IMR-90 (cell line): Measurements from ENCODE around the gene TTF2. TPM values are rescaled to one million over a fixed set of nuclear protein-coding genes. Genes with fewer than 3 reads are reported as not detected.

Experiments used
- ATAC-seq: fragments of 200-7000 bp; cut with Tn5 transposase; 2 replicates; pipeline ENCODE4 v1.9.1; 2020; ENCODE audit warnings: low read depth, mild to moderate bottlenecking, moderate library complexity
- BruUV-seq: library from RNA; stranded (reverse); fragments of 400-500 nt; replicated peaks from 2 replicates; lab custom pipeline; 2021; lab: Mats Ljungman, UMichigan
- CTCF ChIA-PET: fragments of 300-600 bp; formaldehyde crosslinking; extraction: SDS; loops from one replicate; lab custom pipeline; 2021; ENCODE audit warnings: antibody characterized with exemption; lab: Yijun Ruan, JAX
- POLR2A ChIA-PET: fragments of 300-600 bp; sonication (Branson Sonifier 250); formaldehyde crosslinking; loops from one replicate; lab custom pipeline; 2022; ENCODE audit warnings: antibody characterized with exemption; ENCODE audit not compliant: unreplicated experiment; lab: Charles Lee
- DNase-seq: peaks from one replicate; pipeline ENCODE4 v3.0.0; 2013
- H2AFZ ChIP-seq: replicated peaks from 2 replicates; pipeline ENCODE3; 2013; ENCODE audit warnings: low read length, mild to moderate bottlenecking; ENCODE audit not compliant: poor library complexity
- H2AK5ac ChIP-seq: 2 replicates; pipeline ENCODE4 v1.6.1; 2013; ENCODE audit warnings: low read depth, low read length, inconsistent platforms
- H2AK9ac ChIP-seq: replicated peaks from 2 replicates; pipeline ENCODE3; 2013; ENCODE audit warnings: mild to moderate bottlenecking, low read depth, low read length, moderate library complexity; ENCODE audit not compliant: poor library complexity
- H2BK120ac ChIP-seq: 2 replicates; pipeline ENCODE4 v1.6.1; 2013; ENCODE audit warnings: low read depth, low read length, inconsistent platforms
- H2BK15ac ChIP-seq: 3 replicates; pipeline ENCODE4 v1.6.1; 2013; ENCODE audit warnings: low read depth, low read length, inconsistent platforms
- H2BK20ac ChIP-seq: 2 replicates; pipeline ENCODE4 v1.6.1; 2013; ENCODE audit warnings: low read depth, mild to moderate bottlenecking, inconsistent platforms, low read length, moderate library complexity
- H2BK5ac ChIP-seq: 2 replicates; pipeline ENCODE4 v1.6.1; 2013; ENCODE audit warnings: mild to moderate bottlenecking, low read depth, low read length, inconsistent platforms; ENCODE audit not compliant: poor library complexity, severe bottlenecking
- H3K14ac ChIP-seq: replicated peaks from 2 replicates; pipeline ENCODE4 v1.6.1; 2013; ENCODE audit warnings: low read depth, low read length, inconsistent platforms
- H3K18ac ChIP-seq: 2 replicates; pipeline ENCODE4 v1.6.1; 2013; ENCODE audit warnings: low read depth, low read length, control low read depth
- H3K23ac ChIP-seq: 2 replicates; pipeline ENCODE4 v1.6.1; 2013; ENCODE audit warnings: low read depth, low read length, inconsistent platforms
- H3K27ac ChIP-seq: 2 replicates; pipeline ENCODE4 v1.5.1; 2013; ENCODE audit warnings: mild to moderate bottlenecking, control low read depth, low read length; ENCODE audit not compliant: insufficient read depth
- H3K27me3 ChIP-seq: 2 replicates; pipeline ENCODE4 v1.6.1; 2013; ENCODE audit warnings: low read length; ENCODE audit not compliant: control insufficient read depth, insufficient read depth
- H3K36me3 ChIP-seq: 2 replicates; pipeline ENCODE4 v1.6.1; 2013; ENCODE audit warnings: low read length, mixed read lengths; ENCODE audit not compliant: control insufficient read depth, insufficient read depth
- H3K4ac ChIP-seq: 2 replicates; pipeline ENCODE4 v1.6.1; 2013; ENCODE audit warnings: low read depth, low read length, inconsistent platforms
- H3K4me1 ChIP-seq: 2 replicates; pipeline ENCODE4 v1.6.1; 2013; ENCODE audit warnings: low read length, mixed read lengths; ENCODE audit not compliant: control insufficient read depth, insufficient read depth
- H3K4me2 ChIP-seq: 2 replicates; pipeline ENCODE4 v1.6.1; 2013; ENCODE audit warnings: low read depth, mild to moderate bottlenecking, control low read depth, low read length, moderate library complexity
- H3K4me3 ChIP-seq: 2 replicates; pipeline ENCODE4 v1.5.1; 2013; ENCODE audit warnings: low read depth, mild to moderate bottlenecking, control low read depth, low read length, moderate library complexity; ENCODE audit not compliant: insufficient read depth
- H3K56ac ChIP-seq: 2 replicates; pipeline ENCODE4 v1.6.1; 2013; ENCODE audit warnings: low read length, inconsistent platforms; ENCODE audit not compliant: insufficient read depth; ENCODE audit errors: extremely low read depth
- H3K79me1 ChIP-seq, 2 experiments: 2 replicates each; pipeline ENCODE4 v1.6.1; 2013; ENCODE audit warnings: low read length in 2 of 2, inconsistent platforms in 1 of 2, low read depth in 1 of 2
- H3K9ac ChIP-seq: 2 replicates; pipeline ENCODE4 v1.6.1; 2013; ENCODE audit warnings: low read depth, low read length, control low read depth
- H3K9me1 ChIP-seq: 2 replicates; pipeline ENCODE4 v1.6.1; 2013; ENCODE audit warnings: low read length, inconsistent platforms; ENCODE audit not compliant: insufficient read depth
- H3K9me3 ChIP-seq: 2 replicates; pipeline ENCODE4 v1.6.1; 2013; ENCODE audit warnings: low read length; ENCODE audit not compliant: control insufficient read depth, insufficient read depth
- H4K20me1 ChIP-seq: 2 replicates; pipeline ENCODE4 v1.6.1; 2013; ENCODE audit warnings: low read length, inconsistent platforms; ENCODE audit not compliant: insufficient read depth
- H4K5ac ChIP-seq: 2 replicates; pipeline ENCODE4 v1.6.1; 2013; ENCODE audit warnings: mild to moderate bottlenecking, low read depth, low read length, control low read depth
- H4K8ac ChIP-seq, 2 experiments: 2 replicates each; pipeline ENCODE4 v1.6.1; 2013; ENCODE audit warnings: low read depth in 2 of 2, low read length in 2 of 2, control low read depth in 1 of 2, inconsistent platforms in 1 of 2
- H4K91ac ChIP-seq: 2 replicates; pipeline ENCODE4 v1.6.1; 2013; ENCODE audit warnings: low read depth, low read length, inconsistent platforms; ENCODE audit not compliant: insufficient read depth
- BHLHE40 ChIP-seq: fragments of 150-350 bp; IDR thresholded peaks from 2 replicates; pipeline ENCODE4 v1.6.1; 2016; ENCODE audit warnings: mild to moderate bottlenecking, low read depth, low read length
- CEBPB ChIP-seq: IDR thresholded peaks from 2 replicates; pipeline ENCODE4 v1.6.1; 2012; ENCODE audit warnings: low read depth, low read length, improper control_type of control experiment
- ELK1 ChIP-seq: fragments of 150-350 bp; IDR thresholded peaks from 2 replicates; pipeline ENCODE4 v1.6.1; 2016; ENCODE audit warnings: low read depth, mild to moderate bottlenecking, low read length, moderate library complexity, borderline replicate concordance
- FOS ChIP-seq: fragments of 150-350 bp; IDR thresholded peaks from 2 replicates; pipeline ENCODE4 v1.6.1; 2016; ENCODE audit warnings: low read depth, low read length
- MAFK ChIP-seq: IDR thresholded peaks from 2 replicates; pipeline ENCODE4 v1.6.1; 2012; ENCODE audit warnings: low read depth, low read length, improper control_type of control experiment
- MAZ ChIP-seq: IDR thresholded peaks from 2 replicates; pipeline ENCODE4 v1.6.1; 2012; ENCODE audit warnings: low read depth, mild to moderate bottlenecking, low read length, improper control_type of control experiment, moderate library complexity, borderline replicate concordance
- MXI1 ChIP-seq: IDR thresholded peaks from 2 replicates; pipeline ENCODE4 v1.6.1; 2012; ENCODE audit warnings: low read depth, mild to moderate bottlenecking, low read length, moderate library complexity, borderline replicate concordance
- NFE2L2 ChIP-seq: fragments of 150-350 bp; IDR thresholded peaks from 2 replicates; pipeline ENCODE4 v1.6.1; 2016; ENCODE audit warnings: low read depth, mild to moderate bottlenecking, low read length
- POLR2A ChIP-seq: IDR thresholded peaks from 2 replicates; pipeline ENCODE4 v1.6.1; 2012; ENCODE audit warnings: mild to moderate bottlenecking, low read depth, low read length
- RAD21 ChIP-seq: IDR thresholded peaks from 2 replicates; pipeline ENCODE4 v1.6.1; 2012; ENCODE audit warnings: low read length, improper control_type of control experiment
- RFX5 ChIP-seq: IDR thresholded peaks from 2 replicates; pipeline ENCODE4 v1.8.0; 2012; ENCODE audit warnings: low read depth, mild to moderate bottlenecking, low read length, moderate library complexity
- SMC3 ChIP-seq: fragments of 150-350 bp; IDR thresholded peaks from 2 replicates; pipeline ENCODE4 v1.6.1; 2016; ENCODE audit warnings: low read depth, mild to moderate bottlenecking, antibody characterized with exemption, low read length, moderate library complexity
- WGBS, 2 experiments: methylation state at CpG; one replicate each; pipeline versions ENCODE4 v1.1.5 to v1.1.7; 2013; ENCODE audit warnings: missing lambda C conversion rate in 2 of 2; ENCODE audit not compliant: insufficient read length in 1 of 2; ENCODE audit errors: extremely low coverage in 2 of 2; 5-methylcytosine and 5-hydroxymethylcytosine counted together
- dilution Hi-C: fragments of 300-500 bp; cut with HindIII; formaldehyde crosslinking; loops from one replicate; pipeline ENCODE4 v1.14.3; 2018; ENCODE audit warnings: low sequenced_read_pairs; ENCODE audit not compliant: unreplicated experiment
- in situ Hi-C: fragments of 300-500 bp; cut with MboI; formaldehyde crosslinking; loops from 3 replicates; pipeline ENCODE4 v1.14.3; 2019; ENCODE audit warnings: low sequenced_read_pairs, inconsistent platforms, mixed read lengths
- intact Hi-C: fragments of 100-400 bp; cut with micrococcal nuclease; formaldehyde crosslinking; loops from 2 replicates; pipeline ENCODE4 v1.10.0; 2022
- polyA plus RNA-seq, 3 experiments: library from polyadenylated mRNA; depleted of rRNA; stranded (reverse); fragments of >200 nt; gene quantifications; 2 replicates each; pipeline ENCODE4 v1.2.3, GENCODE V29; 2012; ENCODE audit warnings: low replicate concordance in 1 of 3
- total RNA-seq: library from RNA; depleted of rRNA; stranded (reverse); fragments of >200 nt; gene quantifications from 2 replicates; pipeline ENCODE4 v1.2.3, GENCODE V29; 2012
- TF ChIP-seq, protein P1 (sequence below): conservative IDR thresholded peaks from 2 replicates; pipeline ENCODE4 v1.5.1; 2012; ENCODE audit warnings: mild to moderate bottlenecking, low read depth, low read length, improper control_type of control experiment
- TF ChIP-seq, protein P2 (sequence below): fragments of 150-350 bp; IDR thresholded peaks from 2 replicates; pipeline ENCODE4 v1.6.1; 2017; ENCODE audit warnings: mild to moderate bottlenecking, antibody characterized with exemption, low read length, low read depth

The TTF2 gene
- total and polyA plus RNA-seq, 2 of the 4 experiments (the other 2 are of a cell fraction): 11.5 to 14.7 TPM

GRCh38 chr1:117122330-117123025, 62.4 kb downstream of the TTF2 start:
- dilution Hi-C loops (no loop called here), in situ Hi-C loops (loop anchor here (10.0 kb wide), 1 partner anchor 48 kb away; no protein-coding TSS in a partner anchor), intact Hi-C loops (loop anchor here (1.0 kb wide), 1 partner anchor 162 kb away; no protein-coding TSS in a partner anchor)
- H2AFZ ChIP-seq: peak overlapping the region; percentile 99
- H2AK9ac ChIP-seq: peak overlapping the region; percentile 91
- ATAC-seq (no peak), DNase-seq (no peak)
- no TSS peak for BruUV-seq
- H3K9me3 ChIP-seq: no peaks in the 10 kb centered on the region
- peak overlapping the region; percentile 62 for H2BK120ac ChIP-seq
- WGBS, 2 experiments: 22% methylated on average over 21 of the region's 32 CpGs; no CpG with 5 or more reads in 1 of the 2 experiments
- H4K5ac ChIP-seq: peak overlapping the region; percentile 70
- peaks cover 3% of the 10 kb centered on the region for H3K27me3 ChIP-seq
- peak overlapping the region; percentile 96 to 99 for H4K8ac ChIP-seq
- peak overlapping the region; percentile 16 for H3K56ac ChIP-seq
- H4K20me1 ChIP-seq: no peaks in the 10 kb centered on the region
- peak overlapping the region; percentile 58; the same call in 1 of the 3 replicates for H2BK15ac ChIP-seq
- H3K9me1 ChIP-seq: peaks cover 3% of the 10 kb centered on the region; the same call in 1 of the 2 replicates
- peak overlapping the region; percentile 48; the same call in 1 of the 2 replicates for H2AK5ac ChIP-seq
- H3K18ac ChIP-seq: peak overlapping the region; percentile 33; the same call in 1 of the 2 replicates
- peaks cover 0 to 9% of the 10 kb centered on the region in 2 experiments; a peak in 1 of 4 replicates for H3K79me1 ChIP-seq
- peak overlapping the region; percentile 30 for H3K14ac ChIP-seq
- H3K36me3 ChIP-seq: peaks cover 4% of the 10 kb centered on the region; the same call in 1 of the 2 replicates
- H2BK20ac ChIP-seq: no peak overlapping the region
- ChIA-PET CTCF (interaction anchor here (1.0 kb wide), 1 partner anchor 45 kb away, joined by 3 read pairs; no protein-coding TSS in a partner anchor), POLR2A (no interaction called here)
- peak overlapping the region; percentile 77 for H4K91ac ChIP-seq
- peak overlapping the region; percentile 29; the same call in 1 of the 2 replicates for H3K9ac ChIP-seq
- H3K27ac ChIP-seq: peak overlapping the region; percentile 39
- H3K23ac ChIP-seq: peak overlapping the region; percentile 10; the same call in 1 of the 2 replicates
- peak overlapping the region; percentile 81 for H3K4ac ChIP-seq
- peak overlapping the region; percentile 64 for H3K4me2 ChIP-seq
- peaks cover 8% of the 10 kb centered on the region; the same call in 1 of the 2 replicates for H3K4me1 ChIP-seq
- H2BK5ac ChIP-seq: no peak overlapping the region
- H3K4me3 ChIP-seq: peak overlapping the region; percentile 68
- TF ChIP-seq BHLHE40 (no peak), MXI1 (no peak), ELK1 (no peak), SMC3 (no peak), RFX5 (no peak), RAD21 (no peak), CEBPB (no peak), POLR2A (no peak), FOS (no peak), MAFK (no peak), MAZ (no peak), NFE2L2 (no peak)
- TF ChIP-seq, protein P1, sequence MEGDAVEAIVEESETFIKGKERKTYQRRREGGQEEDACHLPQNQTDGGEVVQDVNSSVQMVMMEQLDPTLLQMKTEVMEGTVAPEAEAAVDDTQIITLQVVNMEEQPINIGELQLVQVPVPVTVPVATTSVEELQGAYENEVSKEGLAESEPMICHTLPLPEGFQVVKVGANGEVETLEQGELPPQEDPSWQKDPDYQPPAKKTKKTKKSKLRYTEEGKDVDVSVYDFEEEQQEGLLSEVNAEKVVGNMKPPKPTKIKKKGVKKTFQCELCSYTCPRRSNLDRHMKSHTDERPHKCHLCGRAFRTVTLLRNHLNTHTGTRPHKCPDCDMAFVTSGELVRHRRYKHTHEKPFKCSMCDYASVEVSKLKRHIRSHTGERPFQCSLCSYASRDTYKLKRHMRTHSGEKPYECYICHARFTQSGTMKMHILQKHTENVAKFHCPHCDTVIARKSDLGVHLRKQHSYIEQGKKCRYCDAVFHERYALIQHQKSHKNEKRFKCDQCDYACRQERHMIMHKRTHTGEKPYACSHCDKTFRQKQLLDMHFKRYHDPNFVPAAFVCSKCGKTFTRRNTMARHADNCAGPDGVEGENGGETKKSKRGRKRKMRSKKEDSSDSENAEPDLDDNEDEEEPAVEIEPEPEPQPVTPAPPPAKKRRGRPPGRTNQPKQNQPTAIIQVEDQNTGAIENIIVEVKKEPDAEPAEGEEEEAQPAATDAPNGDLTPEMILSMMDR: no peak
- TF ChIP-seq, protein P2, sequence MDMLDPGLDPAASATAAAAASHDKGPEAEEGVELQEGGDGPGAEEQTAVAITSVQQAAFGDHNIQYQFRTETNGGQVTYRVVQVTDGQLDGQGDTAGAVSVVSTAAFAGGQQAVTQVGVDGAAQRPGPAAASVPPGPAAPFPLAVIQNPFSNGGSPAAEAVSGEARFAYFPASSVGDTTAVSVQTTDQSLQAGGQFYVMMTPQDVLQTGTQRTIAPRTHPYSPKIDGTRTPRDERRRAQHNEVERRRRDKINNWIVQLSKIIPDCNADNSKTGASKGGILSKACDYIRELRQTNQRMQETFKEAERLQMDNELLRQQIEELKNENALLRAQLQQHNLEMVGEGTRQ: no peak
